Activated T-helper 2 cell treated with anti-CD3 and anti-CD28 coated beads, Interferon-gamma antibody, Interleukin-2, Interleukin-4, amounts not matched to agents 10 μg/mL and 5 μg/mL and 100 μg/mL, durations not matched to agents 14 hours and 24 hours and 36 hours (primary cell): ENCODE measurements around the gene MORN1. TPM values are rescaled to one million over a fixed set of nuclear protein-coding genes. Genes with fewer than 3 reads are reported as not detected.

Experiments
- DNase-seq: peaks from one replicate; pipeline ENCODE4 v3.0.0; 2021; ENCODE audit warnings: low spot score
- H3K27ac Mint-ChIP-seq: one replicate; pipeline ENCODE4 v1.8.0; 2021; ENCODE audit warnings: mixed read lengths
- H3K27me3 Mint-ChIP-seq: one replicate; pipeline ENCODE4 v1.8.0; 2021; ENCODE audit warnings: low read depth, mixed read lengths
- H3K36me3 Mint-ChIP-seq: one replicate; pipeline ENCODE4 v1.8.0; 2021; ENCODE audit warnings: low read depth, mixed read lengths
- H3K4me1 Mint-ChIP-seq: one replicate; pipeline ENCODE4 v1.8.0; 2021; ENCODE audit warnings: low read depth, mixed read lengths
- H3K4me3 Mint-ChIP-seq: one replicate; pipeline ENCODE4 v1.8.0; 2021; ENCODE audit warnings: low read depth, mild to moderate bottlenecking, moderate library complexity, mixed read lengths
- H3K9me3 Mint-ChIP-seq: one replicate; pipeline ENCODE4 v1.8.0; 2021; ENCODE audit warnings: mixed read lengths
- intact Hi-C: fragments of 100-400 bp; cut with micrococcal nuclease; formaldehyde crosslinking; loops from one replicate; pipeline ENCODE4 v1.15.1; 2023
- total RNA-seq: library from RNA; stranded (reverse); gene quantifications from 2 replicates; pipeline ENCODE4 v1.2.3, GENCODE V29; 2022

MORN1 gene
- total RNA-seq, 1 donor from 2014 or later = 7.5 TPM

DNA sequence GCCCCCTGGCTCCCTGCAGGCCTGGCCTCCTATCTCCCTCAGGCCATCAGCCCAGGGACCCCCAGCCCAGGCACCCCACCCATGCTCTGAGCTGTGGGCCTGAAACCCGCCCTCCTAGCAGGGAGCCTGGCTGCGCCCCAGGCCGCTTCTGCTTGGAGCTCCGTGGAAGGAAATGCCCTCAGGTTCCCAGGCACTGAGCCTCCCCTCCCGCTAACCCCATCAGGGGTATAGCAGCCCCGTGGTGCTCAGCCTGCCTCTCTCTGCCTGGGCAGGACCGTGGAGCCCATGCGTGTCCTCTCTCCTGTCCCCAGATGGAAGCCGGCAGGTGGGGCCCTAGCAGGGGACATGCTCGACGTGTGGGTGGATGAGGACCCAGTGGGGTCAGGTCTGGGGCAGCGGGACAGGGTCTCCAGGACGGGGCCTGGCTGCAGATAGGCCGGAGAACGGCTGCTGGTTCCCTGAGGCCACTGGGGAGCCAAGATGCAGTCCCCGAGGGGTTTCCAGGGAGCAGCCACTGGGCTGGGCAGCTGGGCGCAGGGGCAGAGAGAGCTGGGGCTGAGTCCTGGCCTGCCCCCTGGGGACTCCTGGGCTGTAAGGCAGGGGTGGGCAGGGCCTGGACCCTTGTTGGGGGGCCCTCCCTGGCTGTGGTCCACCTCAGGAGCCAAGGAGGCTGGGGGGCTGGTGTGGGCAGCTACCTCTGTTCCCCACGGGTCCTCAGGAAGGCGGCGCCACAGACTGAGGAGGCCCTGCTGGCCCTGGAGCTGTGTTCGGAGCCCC is 75.5 kb downstream of the MORN1 start:
- Mint-ChIP-seq H3K4me3 (no peak overlapping the region), H3K4me1 (no peaks in the 10 kb centered on the region), H3K36me3 (no peaks in the 10 kb centered on the region), H3K27me3 (no peaks in the 10 kb centered on the region), H3K27ac (peak overlapping the region; percentile 22), H3K9me3 (no peaks in the 10 kb centered on the region)
- intact Hi-C loops = loop anchor here (1.0 to 10.0 kb wide), 3 partner anchors 15 to 209 kb away; partner anchors contain the start of gene PANK4
- no peak for DNase-seq

DNA sequence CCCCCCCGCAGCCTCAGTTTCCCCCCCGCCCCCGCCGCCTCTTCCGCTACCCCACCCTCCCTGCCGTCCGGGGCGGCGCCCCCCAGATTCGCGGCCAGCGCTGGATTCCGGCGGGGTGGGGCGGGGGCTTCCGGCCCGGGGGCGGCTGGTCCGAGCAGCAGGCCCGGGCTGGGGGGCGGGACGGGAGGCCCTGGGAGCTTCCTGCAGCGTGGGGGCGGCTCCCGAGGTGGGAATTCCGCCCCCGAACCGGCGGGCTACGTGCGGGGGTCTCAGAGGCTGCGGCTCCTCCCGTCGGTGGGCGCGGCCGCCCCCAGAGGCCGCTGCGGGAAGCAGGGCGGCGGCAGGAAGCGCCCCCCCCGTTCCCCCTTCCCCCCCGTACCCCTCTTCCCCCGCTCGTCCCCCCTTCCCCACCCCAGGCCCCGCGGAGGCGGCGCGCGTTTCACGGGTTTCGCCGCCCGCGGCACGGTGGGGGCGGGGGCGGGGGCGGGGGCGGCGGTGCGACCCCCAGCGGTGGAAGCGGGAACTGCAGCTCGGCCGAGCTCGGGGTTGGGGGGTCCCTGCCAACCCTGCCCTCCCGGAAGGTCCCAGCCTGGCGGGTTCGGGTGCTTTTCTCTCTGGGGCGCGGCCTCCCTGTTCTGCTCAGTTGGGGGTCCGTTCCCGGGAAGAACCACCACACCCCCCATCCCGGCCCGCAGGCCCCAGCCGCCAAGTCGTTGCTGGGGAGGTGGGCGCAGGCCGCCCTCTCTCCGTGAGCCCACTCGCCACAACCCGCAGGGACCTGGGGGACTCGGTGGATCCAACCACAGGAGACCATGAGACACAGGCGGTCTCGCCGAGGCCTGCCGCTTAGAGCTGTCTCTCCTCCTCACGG is 76.3 kb downstream of the MORN1 start:
- no peak overlapping the region for H3K4me3 Mint-ChIP-seq
- intact Hi-C loops = loop anchor here (1.0 to 10.0 kb wide), 3 partner anchors 14 to 210 kb away; partner anchors contain the start of gene PANK4
- no peaks in the 10 kb centered on the region for H3K4me1 Mint-ChIP-seq

DNA sequence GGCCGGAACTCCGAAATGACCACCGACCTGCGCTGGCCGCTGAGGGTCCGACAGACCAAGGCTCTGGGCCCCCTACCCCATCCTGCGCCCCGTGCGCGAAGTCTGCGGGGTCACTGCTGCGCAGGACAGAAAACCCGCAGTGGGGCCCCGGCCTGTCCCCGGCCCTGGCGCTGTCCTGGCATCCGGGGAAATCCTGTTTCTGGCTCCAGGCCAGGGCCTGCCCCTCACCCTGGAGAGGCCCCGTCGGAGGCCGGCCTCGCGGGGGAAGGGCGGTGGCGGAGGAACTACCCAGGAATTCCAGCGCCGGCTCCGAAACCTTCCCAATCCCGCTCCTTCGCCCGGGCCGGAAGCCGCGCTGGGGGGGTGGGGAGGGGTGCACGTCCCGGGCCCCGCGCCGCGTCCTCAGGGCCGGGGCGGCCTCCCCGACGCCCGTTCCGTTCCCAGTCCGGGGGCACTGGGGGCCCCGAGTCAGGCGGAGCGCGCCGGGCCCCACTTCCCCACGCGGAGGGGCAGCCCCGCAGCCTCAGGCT is 77.0 kb downstream of the MORN1 start:
- Mint-ChIP-seq H3K9me3 (no peaks in the 10 kb centered on the region), H3K27me3 (no peaks in the 10 kb centered on the region), H3K4me3 (no peak overlapping the region), H3K4me1 (no peaks in the 10 kb centered on the region), H3K36me3 (peaks cover 6% of the 10 kb centered on the region), H3K27ac (no peak overlapping the region)
- intact Hi-C loops = loop anchor here (2.0 to 10.0 kb wide), 2 partner anchors 14 to 210 kb away; partner anchors contain the start of gene PANK4
- DNase-seq = no peak

More for the DNA sequence above, 76.3 kb downstream of the MORN1 start:
- H3K27ac Mint-ChIP-seq = no peak overlapping the region
- H3K27me3 Mint-ChIP-seq = no peaks in the 10 kb centered on the region
- H3K9me3 Mint-ChIP-seq = no peaks in the 10 kb centered on the region
- DNase-seq = peak; percentile 42
- H3K36me3 Mint-ChIP-seq = peaks cover 3% of the 10 kb centered on the region

DNA sequence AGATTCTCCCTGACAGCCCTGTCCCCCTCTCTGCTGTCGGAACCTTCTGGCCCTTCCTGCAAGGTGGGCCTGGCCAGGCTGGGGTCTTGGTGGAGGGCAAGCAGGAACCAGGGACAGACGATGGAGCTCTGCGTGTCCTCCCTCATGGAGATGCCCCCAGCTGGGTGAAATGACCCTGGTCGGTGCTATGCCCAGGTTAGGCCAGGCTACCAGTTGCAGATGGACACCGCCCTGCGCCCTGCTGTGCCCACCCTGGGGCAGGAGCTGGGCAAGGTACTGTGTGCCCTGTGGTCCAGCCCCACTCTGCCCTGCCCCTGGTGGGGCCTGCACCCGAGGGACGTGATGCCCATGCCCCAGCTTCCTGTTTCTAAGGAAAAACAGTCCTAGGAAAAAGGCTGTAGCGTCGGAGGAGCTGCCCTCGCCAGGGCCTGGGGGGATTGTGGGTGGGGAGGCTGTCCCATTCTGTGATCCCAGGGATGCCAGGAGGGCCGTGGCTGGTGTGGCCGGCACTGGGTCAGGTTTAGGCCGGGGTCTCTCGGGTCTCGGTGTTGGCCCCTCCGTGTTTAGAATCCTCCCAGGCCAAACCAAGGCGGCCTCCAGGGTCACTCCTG is 77.6 kb downstream of the MORN1 start:
- Mint-ChIP-seq H3K4me3 (peak overlapping the region; percentile 8), H3K4me1 (no peaks in the 10 kb centered on the region), H3K27me3 (no peaks in the 10 kb centered on the region), H3K36me3 (peaks cover 7% of the 10 kb centered on the region), H3K27ac (no peak overlapping the region), H3K9me3 (no peaks in the 10 kb centered on the region)
- DNase-seq = no peak
- intact Hi-C loops = loop anchor here (2.0 to 10.0 kb wide), 2 partner anchors 13 to 211 kb away; partner anchors contain the start of gene PANK4

DNA sequence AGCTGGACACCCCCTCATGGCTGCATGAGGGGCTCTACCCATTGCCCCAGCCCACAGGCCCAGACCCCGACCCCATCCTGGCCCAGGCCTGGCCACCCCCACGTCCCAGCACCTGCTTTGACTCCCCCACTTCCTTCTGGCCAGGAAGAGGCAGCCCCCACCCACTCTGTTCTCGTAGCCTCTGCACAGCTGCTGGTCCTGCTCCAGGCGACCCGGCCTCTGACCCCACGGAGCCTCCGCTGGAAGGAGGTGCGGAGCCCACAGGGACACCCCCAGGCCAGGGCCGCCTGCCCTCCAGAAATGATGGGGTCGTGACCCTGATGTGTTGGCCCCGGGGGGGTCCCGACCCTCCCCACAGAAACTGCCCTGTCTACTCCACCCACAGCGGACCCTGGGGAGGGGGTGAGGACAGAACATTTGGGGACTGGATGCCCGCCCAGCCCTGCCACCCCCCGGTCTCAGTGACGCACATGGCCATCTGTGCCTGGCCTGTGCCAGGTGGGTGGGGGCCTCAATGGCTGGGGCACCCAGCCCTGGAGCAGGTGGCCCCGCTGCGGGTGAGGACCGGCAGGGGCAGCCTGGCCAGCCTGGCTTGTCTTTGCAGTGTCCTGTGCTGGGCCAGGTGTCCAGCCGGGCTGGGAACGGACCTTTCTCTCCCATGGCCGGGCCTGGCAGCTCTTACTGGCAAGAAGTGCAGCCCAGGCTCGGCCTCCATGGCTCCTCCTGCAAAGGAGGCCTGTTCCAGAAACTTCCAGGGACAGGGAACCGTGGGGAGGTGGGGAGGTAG is 78.6 kb downstream of the MORN1 start:
- Mint-ChIP-seq H3K36me3 (peaks cover 17% of the 10 kb centered on the region), H3K27ac (no peak overlapping the region), H3K9me3 (no peaks in the 10 kb centered on the region), H3K27me3 (no peaks in the 10 kb centered on the region), H3K4me1 (no peaks in the 10 kb centered on the region), H3K4me3 (no peak overlapping the region)
- no peak for DNase-seq
- intact Hi-C loops = loop anchor here (10.0 kb wide), 1 partner anchor 212 kb away; the partner anchor contains the start of gene PANK4

DNA sequence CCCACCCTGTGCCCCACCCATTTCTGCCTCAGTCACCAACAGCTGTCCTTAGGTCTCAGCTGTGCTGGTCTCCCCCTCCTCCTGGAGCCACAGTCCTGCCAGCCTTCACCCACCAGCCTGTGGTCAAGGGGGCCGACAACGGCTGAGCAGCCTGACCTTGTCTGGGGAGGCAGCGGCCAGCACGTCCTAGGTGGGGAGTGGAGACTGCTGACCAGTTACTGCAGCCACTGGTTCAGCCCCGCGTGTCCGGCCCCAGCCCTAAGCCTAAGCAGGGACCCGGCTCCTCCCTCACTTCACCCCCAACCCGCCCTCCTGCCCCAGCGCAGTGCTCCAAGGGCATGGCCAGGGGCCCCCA is 79.2 kb downstream of the MORN1 start:
- Mint-ChIP-seq H3K4me3 (no peak overlapping the region), H3K36me3 (peaks cover 21% of the 10 kb centered on the region), H3K4me1 (no peaks in the 10 kb centered on the region), H3K9me3 (no peaks in the 10 kb centered on the region), H3K27me3 (no peaks in the 10 kb centered on the region), H3K27ac (no peak overlapping the region)
- DNase-seq = no peak
- intact Hi-C loops = loop anchor here (10.0 kb wide), 1 partner anchor 213 kb away; the partner anchor contains the start of gene PANK4

DNA sequence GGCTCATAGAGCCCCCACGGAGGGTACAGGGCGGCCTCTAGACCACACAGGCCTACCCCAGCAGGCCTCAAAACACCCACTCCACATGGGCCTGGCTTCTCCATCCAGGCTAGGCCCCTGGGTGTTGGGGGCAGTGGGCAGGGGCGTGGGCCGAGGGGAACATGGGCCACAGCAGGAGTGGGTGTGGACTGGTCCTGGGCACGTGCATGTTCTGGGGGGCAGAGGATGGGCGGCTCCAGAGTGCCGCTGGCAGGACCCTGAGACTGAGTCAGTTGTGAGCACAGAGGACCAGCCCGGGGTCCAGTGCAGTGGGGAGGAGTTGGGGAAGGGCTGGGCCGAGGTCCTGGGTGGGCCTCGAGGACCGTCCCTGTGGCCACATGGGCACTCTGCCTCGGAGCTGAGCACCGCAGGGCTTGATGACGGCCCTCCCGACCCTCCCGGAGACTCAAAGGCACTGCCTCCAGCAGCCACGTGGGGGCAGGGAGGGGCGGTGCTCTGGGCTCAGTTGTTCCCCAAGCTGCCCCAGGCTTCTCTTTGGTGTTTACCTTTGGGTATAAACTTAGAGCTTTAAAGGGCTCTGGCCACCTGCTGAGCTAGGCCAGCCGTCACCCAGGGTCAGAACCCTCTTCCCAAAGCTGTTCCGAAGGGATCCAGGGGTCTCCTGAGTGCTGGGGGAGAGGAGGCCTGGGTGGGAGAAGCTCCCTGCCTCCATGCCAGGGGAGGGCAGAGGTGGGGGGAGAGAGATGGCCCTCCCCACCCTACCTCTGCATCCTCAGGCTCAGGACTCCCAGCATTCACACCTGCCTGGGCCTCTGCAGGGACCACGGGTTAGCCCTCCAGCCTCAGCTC is 79.9 kb downstream of the MORN1 start:
- Mint-ChIP-seq H3K4me1 (no peaks in the 10 kb centered on the region), H3K27ac (peak overlapping the region; percentile 28), H3K36me3 (peaks cover 23% of the 10 kb centered on the region), H3K27me3 (no peaks in the 10 kb centered on the region), H3K9me3 (no peaks in the 10 kb centered on the region), H3K4me3 (no peak overlapping the region)
- intact Hi-C loops = loop anchor here (10.0 kb wide), 1 partner anchor 213 kb away; the partner anchor contains the start of gene PANK4
- peak; percentile 36 for DNase-seq

DNA sequence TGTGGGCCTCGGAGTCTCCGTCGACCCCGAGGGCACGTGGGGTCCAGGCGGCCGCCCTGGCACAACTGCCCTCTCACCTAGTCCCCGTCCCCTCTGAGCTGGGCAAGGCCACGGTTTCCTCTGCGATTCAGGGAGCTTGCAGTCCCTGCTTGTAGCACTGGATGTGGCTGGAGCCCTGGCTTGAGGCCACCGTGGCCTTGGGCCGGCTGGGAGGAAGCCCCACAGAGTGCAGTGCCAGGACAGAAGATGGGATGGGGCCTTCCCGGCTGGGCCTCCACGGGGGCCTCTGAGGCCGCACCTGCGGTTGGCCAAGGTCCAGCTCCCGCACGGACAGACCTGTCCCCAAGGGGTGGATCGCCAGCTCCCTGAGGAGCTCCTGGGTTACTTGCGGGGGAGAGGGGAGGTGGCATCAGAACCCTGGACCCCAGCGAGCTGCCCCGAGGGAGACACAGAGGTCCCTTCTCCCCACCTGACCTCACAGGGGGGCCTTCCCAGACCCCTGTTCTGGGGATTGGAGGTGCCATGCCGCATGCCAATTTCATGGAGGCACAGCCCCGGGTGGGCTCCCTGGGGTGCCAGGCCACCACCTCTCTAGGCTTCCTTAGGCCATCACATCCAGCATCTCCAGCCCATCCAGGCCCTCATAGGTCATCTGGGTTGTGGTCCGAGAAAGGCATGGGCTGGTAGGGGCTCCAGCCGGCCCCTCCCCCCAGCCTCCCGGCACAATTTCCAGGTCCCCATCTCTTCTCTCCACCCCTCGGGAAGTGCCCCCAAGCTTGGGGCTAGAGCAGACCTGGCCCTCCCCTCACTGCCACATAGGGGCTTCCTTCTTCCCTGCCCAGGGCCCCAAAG is 80.8 kb downstream of the MORN1 start:
- H3K27me3 Mint-ChIP-seq = no peaks in the 10 kb centered on the region
- H3K4me3 Mint-ChIP-seq = no peak overlapping the region
- intact Hi-C loops = loop anchor here (10.0 kb wide), 1 partner anchor 214 kb away; the partner anchor contains the start of gene PANK4
- H3K36me3 Mint-ChIP-seq = peaks cover 27% of the 10 kb centered on the region
- H3K9me3 Mint-ChIP-seq = no peaks in the 10 kb centered on the region
- peak overlapping the region; percentile 28 for H3K27ac Mint-ChIP-seq
- no peak for DNase-seq
- no peaks in the 10 kb centered on the region for H3K4me1 Mint-ChIP-seq

DNA sequence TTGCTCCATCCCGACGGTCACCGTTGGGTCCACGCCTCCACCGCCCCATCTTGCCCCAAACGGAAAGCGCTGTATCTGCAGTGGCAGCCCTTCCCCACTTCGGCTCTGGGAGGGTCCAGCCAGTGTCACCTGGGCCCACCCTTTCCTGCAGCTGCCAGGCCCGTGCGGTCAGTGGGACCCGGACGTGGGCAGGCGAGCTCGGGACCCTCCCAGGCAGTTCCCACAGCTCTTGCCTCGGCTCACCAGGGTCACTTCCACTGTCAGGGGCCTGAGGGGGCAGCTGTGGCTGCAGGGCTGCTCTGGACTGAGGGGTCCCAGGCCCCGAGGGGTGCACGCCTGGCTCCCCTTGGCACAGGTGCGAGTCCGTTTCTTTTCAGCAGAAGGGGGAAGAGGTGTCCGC is 82.5 kb downstream of the MORN1 start:
- H3K9me3 Mint-ChIP-seq = no peaks in the 10 kb centered on the region
- no peaks in the 10 kb centered on the region for H3K27me3 Mint-ChIP-seq
- no peaks in the 10 kb centered on the region for H3K4me1 Mint-ChIP-seq
- intact Hi-C loops = no loop called here
- no peak overlapping the region for H3K27ac Mint-ChIP-seq
- no peak for DNase-seq
- H3K4me3 Mint-ChIP-seq = no peak overlapping the region
- H3K36me3 Mint-ChIP-seq = peaks cover 38% of the 10 kb centered on the region

DNA sequence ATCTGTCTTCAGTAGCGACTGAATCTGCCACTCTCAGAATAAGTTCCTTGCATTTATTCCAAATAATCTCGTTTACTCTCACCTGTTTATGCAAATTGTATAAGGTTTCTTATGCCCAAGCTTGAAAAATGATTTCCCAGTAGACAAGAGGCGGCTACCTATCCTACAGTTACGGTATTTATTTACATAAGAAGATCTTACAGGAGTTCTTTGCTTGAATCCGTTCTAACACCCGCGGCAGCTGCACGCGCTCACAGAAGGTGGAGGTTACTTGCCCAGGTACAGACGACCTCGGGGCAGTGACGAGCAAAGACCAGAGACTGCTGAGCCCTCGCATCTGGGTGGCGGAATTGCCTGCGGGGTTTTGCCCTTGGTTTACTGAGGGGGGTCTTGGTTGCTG is 83.4 kb downstream of the MORN1 start:
- Mint-ChIP-seq H3K4me3 (no peak overlapping the region), H3K36me3 (peaks cover 46% of the 10 kb centered on the region), H3K27me3 (no peaks in the 10 kb centered on the region), H3K4me1 (no peaks in the 10 kb centered on the region), H3K27ac (no peak overlapping the region), H3K9me3 (no peaks in the 10 kb centered on the region)
- intact Hi-C loops = no loop called here
- DNase-seq = no peak
